Uterine smooth muscle cell (primary cell): ENCODE measurements around the gene TRIM24. TPM values are rescaled to one million over a fixed set of nuclear protein-coding genes. Genes with fewer than 3 reads are reported as not detected.

Experiments
- total RNA-seq: library from RNA; depleted of rRNA; stranded (reverse); fragments of >200 nt; gene quantifications from 2 replicates; pipeline ENCODE4 v1.2.3, GENCODE V29; 2014

The TRIM24 gene
- 5.2 and 7.1 TPM in 2 replicates for total RNA-seq

GRCh38 chr7:138460176-138460648, at the start of gene TRIM24:
TRIM24 (plus strand) TSS chr7:138460259; CDS start chr7:138460549, 290 bp downstream.

Other genes with a start within 250 kb of the TRIM24 start
- gene SVOPL, start 241.1 kb downstream of the TRIM24 start, total RNA-seq = not detected in 2 replicates